ENCODE results near the gene IL24. TPM values are rescaled to one million over a fixed set of nuclear protein-coding genes. Genes with fewer than 3 reads are reported as not detected.

Gene IL24
- total and polyA plus RNA-seq, 7 experiments from 2014 or later: 0.51 to 28.4 (median 27.9) TPM; not detected in 4

DNA sequence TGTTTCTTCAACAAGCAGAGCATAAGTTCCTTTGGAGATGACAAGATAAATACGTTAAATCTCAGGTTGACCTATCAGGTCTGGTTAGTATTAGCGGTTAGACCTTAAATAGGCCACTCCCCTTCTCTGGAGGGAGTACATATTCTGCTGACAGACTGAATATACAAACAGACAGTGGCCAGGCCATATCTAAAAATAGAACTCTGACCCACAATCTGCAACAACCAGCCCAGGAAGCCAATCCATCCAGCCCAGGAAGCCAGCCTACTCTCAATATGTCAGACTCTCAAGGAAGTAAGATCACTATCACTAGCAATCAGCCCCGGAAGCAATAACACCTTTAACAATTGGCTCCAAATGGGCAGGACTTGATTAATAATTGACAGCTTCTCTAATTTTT lies 25.1 kb upstream of the IL24 start:
- H3K4me1 Mint-ChIP-seq: peaks cover 0 to 7% (median 0%) of the 10 kb centered on the region in 7 donors
- H3K27me3 Mint-ChIP-seq: peaks cover 0 to 23% (median 0%) of the 10 kb centered on the region in 5 donors
- CTCF ChIA-PET: interaction anchor here (1.5 to 2.3 kb wide), 2 partner anchors 8 to 40 kb away, joined by 3 to 13 read pairs; no protein-coding TSS in a partner anchor
- H3K36me3 Mint-ChIP-seq: peaks cover 12 to 34% (median 26%) of the 10 kb centered on the region in 5 donors
- intact Hi-C loops (cut with micrococcal nuclease): no loop called here
- Histone ChIP-seq H3K9me3 (ENCODE audit: control insufficient read depth in 2 of 3, low read length in 3 of 3) (peaks cover 0 to 6% (median 0%) of the 10 kb centered on the region in 3 experiments), H3K4me1 (ENCODE audit: control insufficient read depth in 2 of 2, insufficient read depth in 2 of 2, low read length in 2 of 2) (no peaks in the 10 kb centered on the region), H3K27ac (ENCODE audit: low read depth, low read length) (no peak overlapping the region), H3K36me3 (ENCODE audit: control insufficient read depth in 2 of 3, insufficient read depth in 3 of 3, low read length in 3 of 3) (no peaks in the 10 kb centered on the region), H3K27me3 (ENCODE audit: control insufficient read depth in 2 of 2, insufficient read depth in 2 of 2, low read length in 2 of 2) (peaks cover 0 to 2% of the 10 kb centered on the region in 2 donors), H3K4me3 (ENCODE audit: low read length) (no peak overlapping the region)
- H3K9me3 Mint-ChIP-seq: peaks cover 0 to 43% (median 8%) of the 10 kb centered on the region in 11 donors
- no peak for DNase-seq
- H3K4me3 Mint-ChIP-seq: no peak overlapping the region
- no peak for ATAC-seq
- H3K27ac Mint-ChIP-seq: no peak overlapping the region
- POLR2A ChIA-PET: interaction anchor here (0.6 to 1.5 kb wide), 6 partner anchors 13 to 49 kb away, joined by 3 to 8 read pairs (median 4); no protein-coding TSS in a partner anchor

DNA sequence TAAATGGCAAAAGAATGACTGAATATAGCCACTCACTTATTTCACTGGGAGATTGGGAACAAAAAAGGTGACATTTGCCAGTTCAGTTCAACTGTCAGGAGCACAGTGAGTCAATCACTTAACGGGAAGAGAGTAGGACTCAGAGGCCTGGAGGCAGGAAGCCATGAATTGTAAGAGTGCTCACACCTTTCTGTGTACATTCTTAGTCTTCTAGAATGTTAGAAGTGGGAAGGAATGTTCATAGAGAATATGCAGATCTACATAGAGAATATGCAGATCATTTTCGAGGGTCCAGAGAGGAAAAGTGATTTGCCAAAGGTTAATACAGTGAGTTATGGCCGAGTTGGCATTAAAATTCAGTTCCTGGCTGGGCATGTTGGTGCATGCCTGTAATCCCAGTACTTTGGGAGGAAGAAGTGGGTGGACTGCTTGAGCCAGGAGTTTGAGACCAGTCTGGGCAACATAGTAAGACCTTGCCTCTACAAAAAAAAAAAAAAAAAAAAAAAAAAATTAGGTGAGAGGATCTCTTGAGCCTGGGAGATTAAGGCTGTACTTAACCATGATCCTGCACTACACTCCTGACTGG lies 23.5 kb upstream of the IL24 start:
- H3K36me3 ChIP-seq (ENCODE audit: control insufficient read depth in 2 of 3, insufficient read depth in 3 of 3, low read length in 3 of 3): no peaks in the 10 kb centered on the region
- Mint-ChIP-seq H3K4me1 (peaks cover 0 to 7% (median 0%) of the 10 kb centered on the region in 7 donors), H3K9me3 (peaks cover 3 to 59% (median 21%) of the 10 kb centered on the region in 11 donors), H3K4me3 (no peak overlapping the region), H3K36me3 (peaks cover 17 to 46% (median 30%) of the 10 kb centered on the region in 5 donors), H3K27me3 (peaks cover 0 to 12% (median 0%) of the 10 kb centered on the region in 5 donors), H3K27ac (no peak overlapping the region)
- intact Hi-C loops (cut with micrococcal nuclease): no loop called here
- H3K9me3 ChIP-seq (ENCODE audit: control insufficient read depth in 2 of 3, low read length in 3 of 3): peaks cover 0 to 20% (median 8%) of the 10 kb centered on the region in 3 experiments
- ChIA-PET POLR2A (interaction anchor here (1.2 to 1.5 kb wide), 2 partner anchors 15 to 38 kb away, joined by 3 read pairs; no protein-coding TSS in a partner anchor), CTCF (interaction anchor here (1.1 to 3.6 kb wide), 5 partner anchors 39 to 109 kb away, joined by 3 to 16 read pairs (median 5); no protein-coding TSS in a partner anchor)
- ATAC-seq: no peak
- H3K27me3 ChIP-seq (ENCODE audit: control insufficient read depth in 2 of 2, insufficient read depth in 2 of 2, low read length in 2 of 2): peaks cover 0 to 2% of the 10 kb centered on the region in 2 donors
- H3K4me1 ChIP-seq (ENCODE audit: control insufficient read depth in 2 of 2, insufficient read depth in 2 of 2, low read length in 2 of 2): no peaks in the 10 kb centered on the region
- no peak for DNase-seq
- H3K27ac ChIP-seq (ENCODE audit: low read depth, low read length): no peak overlapping the region
- no peak overlapping the region for H3K4me3 ChIP-seq (ENCODE audit: low read length)

DNA sequence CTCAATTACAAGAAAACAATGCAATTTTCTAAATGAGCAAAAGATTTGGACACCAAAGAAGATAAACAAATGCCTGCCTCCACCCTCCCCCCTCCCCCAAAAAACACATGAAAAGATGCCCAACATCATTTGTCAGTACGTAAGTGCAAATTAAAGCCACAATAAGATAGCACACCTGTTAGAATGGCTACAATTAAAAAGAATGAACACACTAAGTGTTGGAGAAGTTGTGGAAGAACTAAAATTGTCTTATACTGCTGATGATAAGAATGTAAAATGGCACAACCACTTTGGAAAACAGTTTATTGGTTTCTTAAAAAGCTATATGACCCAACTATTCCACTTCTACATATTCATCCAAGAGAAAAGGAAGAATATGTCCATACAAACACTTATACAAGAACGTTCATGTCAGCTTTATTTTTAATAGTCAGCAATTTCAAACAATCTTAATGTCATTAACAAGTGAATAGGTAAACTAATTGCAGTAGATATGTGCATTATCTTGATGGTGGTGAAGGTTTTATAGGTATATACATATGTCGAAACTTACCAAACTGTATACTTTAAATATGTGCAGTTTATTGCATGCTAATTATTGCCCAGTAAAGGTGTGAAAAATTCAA lies 21.4 kb upstream of the IL24 start:
- H3K4me3 ChIP-seq (ENCODE audit: low read length): no peak overlapping the region
- no peak overlapping the region for H3K27ac ChIP-seq (ENCODE audit: low read depth, low read length)
- H3K27me3 Mint-ChIP-seq: peaks cover 0 to 2% (median 0%) of the 10 kb centered on the region in 5 donors
- DNase-seq (no peak), ATAC-seq (no peak)
- peaks cover 17 to 56% (median 30%) of the 10 kb centered on the region in 5 donors for H3K36me3 Mint-ChIP-seq
- H3K4me1 Mint-ChIP-seq: peaks cover 0 to 6% (median 0%) of the 10 kb centered on the region in 7 donors
- H3K9me3 ChIP-seq (ENCODE audit: control insufficient read depth in 2 of 3, low read length in 3 of 3): peaks cover 0 to 20% (median 8%) of the 10 kb centered on the region in 3 experiments
- intact Hi-C loops (cut with micrococcal nuclease): no loop called here
- H3K4me3 Mint-ChIP-seq: no peak overlapping the region
- H3K4me1 ChIP-seq (ENCODE audit: control insufficient read depth in 2 of 2, insufficient read depth in 2 of 2, low read length in 2 of 2): no peaks in the 10 kb centered on the region
- H3K36me3 ChIP-seq (ENCODE audit: control insufficient read depth in 2 of 3, insufficient read depth in 3 of 3, low read length in 3 of 3): no peaks in the 10 kb centered on the region
- no peak overlapping the region for H3K27ac Mint-ChIP-seq
- ChIA-PET CTCF (interaction anchor here (3.6 kb wide), 1 partner anchor 37 kb away, joined by 16 read pairs; no protein-coding TSS in a partner anchor), POLR2A (interaction anchor here (0.8 kb wide), 1 partner anchor 9 kb away, joined by 3 read pairs; no protein-coding TSS in a partner anchor)
- H3K9me3 Mint-ChIP-seq: peaks cover 3 to 71% (median 27%) of the 10 kb centered on the region in 11 donors
- H3K27me3 ChIP-seq (ENCODE audit: control insufficient read depth in 2 of 2, insufficient read depth in 2 of 2, low read length in 2 of 2): no peaks in the 10 kb centered on the region

DNA sequence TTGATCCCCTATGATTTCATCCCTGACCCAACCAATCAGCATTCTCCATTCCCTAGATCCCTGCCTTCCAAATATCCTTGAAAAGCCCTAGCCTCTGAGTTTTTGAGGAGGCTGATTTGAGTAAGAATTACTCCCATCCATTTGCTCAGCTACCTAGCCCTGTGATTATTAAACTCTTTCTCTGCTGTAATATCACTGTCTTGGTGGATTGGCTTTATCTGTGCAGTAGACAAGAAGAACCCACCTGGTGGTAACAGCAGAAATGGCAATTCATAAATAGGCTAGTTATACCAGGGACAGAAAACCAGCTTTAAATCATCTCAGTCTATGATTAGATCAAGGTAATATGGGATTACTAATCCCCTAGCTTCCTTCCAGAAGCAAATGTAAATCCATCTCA lies 18.8 kb upstream of the IL24 start:
- POLR2A ChIA-PET: interaction anchor here (0.5 to 1.8 kb wide), 5 partner anchors 8 to 24 kb away, joined by 3 to 6 read pairs (median 4); no protein-coding TSS in a partner anchor
- intact Hi-C loops (cut with micrococcal nuclease): no loop called here
- no peak overlapping the region for H3K27ac Mint-ChIP-seq

DNA sequence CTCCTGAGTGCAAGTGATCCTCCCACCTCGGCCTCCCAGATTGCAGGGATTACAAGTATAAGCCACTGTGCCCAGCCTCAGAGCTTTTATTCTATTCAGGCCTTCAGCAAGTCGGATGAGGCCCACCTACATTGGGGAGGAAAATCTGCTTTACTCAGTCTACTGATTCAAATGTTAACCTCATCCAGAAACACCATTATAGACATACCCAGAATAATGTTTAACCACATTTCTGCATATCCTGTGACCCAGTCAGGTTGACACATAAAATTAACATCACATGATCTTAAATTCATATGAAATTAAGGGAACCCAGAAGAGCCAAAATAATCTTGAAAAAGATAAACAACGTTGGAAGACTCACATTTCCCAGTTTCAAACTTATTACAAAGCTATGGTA lies 16.9 kb upstream of the IL24 start:
- Histone ChIP-seq H3K4me1 (ENCODE audit: control insufficient read depth in 2 of 2, insufficient read depth in 2 of 2, low read length in 2 of 2) (no peaks in the 10 kb centered on the region), H3K9me3 (ENCODE audit: control insufficient read depth in 2 of 3, low read length in 3 of 3) (peaks cover 0 to 14% (median 8%) of the 10 kb centered on the region in 3 experiments), H3K36me3 (ENCODE audit: control insufficient read depth in 2 of 3, insufficient read depth in 3 of 3, low read length in 3 of 3) (no peaks in the 10 kb centered on the region), H3K27ac (ENCODE audit: low read depth, low read length) (no peak overlapping the region), H3K4me3 (ENCODE audit: low read length) (no peak overlapping the region), H3K27me3 (ENCODE audit: control insufficient read depth in 2 of 2, insufficient read depth in 2 of 2, low read length in 2 of 2) (no peaks in the 10 kb centered on the region)
- ATAC-seq (no peak), DNase-seq (no peak)
- CTCF ChIA-PET: interaction anchor here (0.6 to 1.7 kb wide), 4 partner anchors 9 to 49 kb away, joined by 3 read pairs; no protein-coding TSS in a partner anchor
- Mint-ChIP-seq H3K36me3 (peaks cover 12 to 36% (median 17%) of the 10 kb centered on the region in 5 donors), H3K9me3 (peaks cover 0 to 45% (median 22%) of the 10 kb centered on the region in 11 donors), H3K27ac (no peak overlapping the region), H3K4me1 (peaks cover 0 to 3% (median 0%) of the 10 kb centered on the region in 7 donors), H3K4me3 (no peak overlapping the region), H3K27me3 (peaks cover 0 to 7% (median 0%) of the 10 kb centered on the region in 5 donors)
- intact Hi-C loops (cut with micrococcal nuclease): no loop called here
- POLR2A ChIA-PET: interaction anchor here (0.8 to 2.2 kb wide), 3 partner anchors 10 to 78 kb away, joined by 3 to 5 read pairs (median 4); no protein-coding TSS in a partner anchor

More for the DNA sequence above, 18.8 kb upstream of the IL24 start:
- Histone ChIP-seq H3K27me3 (ENCODE audit: control insufficient read depth in 2 of 2, insufficient read depth in 2 of 2, low read length in 2 of 2) (no peaks in the 10 kb centered on the region), H3K27ac (ENCODE audit: low read depth, low read length) (no peak overlapping the region), H3K4me3 (ENCODE audit: low read length) (no peak overlapping the region), H3K4me1 (ENCODE audit: control insufficient read depth in 2 of 2, insufficient read depth in 2 of 2, low read length in 2 of 2) (no peaks in the 10 kb centered on the region), H3K36me3 (ENCODE audit: control insufficient read depth in 2 of 3, insufficient read depth in 3 of 3, low read length in 3 of 3) (no peaks in the 10 kb centered on the region), H3K9me3 (ENCODE audit: control insufficient read depth in 2 of 3, low read length in 3 of 3) (peaks cover 0 to 14% (median 8%) of the 10 kb centered on the region in 3 experiments)
- Mint-ChIP-seq H3K27me3 (peaks cover 0 to 6% (median 0%) of the 10 kb centered on the region in 5 donors), H3K36me3 (peaks cover 17 to 43% (median 21%) of the 10 kb centered on the region in 5 donors), H3K9me3 (peaks cover 0 to 52% (median 22%) of the 10 kb centered on the region in 11 donors), H3K4me1 (peaks cover 0 to 3% (median 0%) of the 10 kb centered on the region in 7 donors), H3K4me3 (no peak overlapping the region)
- CTCF ChIA-PET: interaction anchor here (1.0 kb wide), 1 partner anchor 103 kb away, joined by 3 read pairs; no protein-coding TSS in a partner anchor
- DNase-seq (no peak), ATAC-seq (no peak)

DNA sequence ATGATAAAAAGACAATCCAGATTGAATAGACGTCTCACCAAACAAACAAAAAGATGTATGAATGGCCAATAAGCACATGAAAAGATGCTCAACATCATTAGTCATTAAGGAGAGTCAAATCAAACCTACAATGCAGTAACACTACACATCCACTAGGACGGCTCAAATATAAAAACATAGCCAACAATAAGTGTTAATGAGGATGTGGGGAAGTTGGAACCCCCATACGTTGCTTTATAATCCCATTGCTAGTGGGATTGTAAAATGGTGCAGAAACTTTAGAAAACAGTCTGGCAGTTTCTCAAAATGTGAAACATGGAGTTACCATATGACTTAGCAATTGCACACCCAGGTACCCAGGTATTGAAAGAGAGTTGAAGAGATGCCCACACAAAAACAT lies 14.7 kb upstream of the IL24 start:
- peaks cover 0 to 12% (median 0%) of the 10 kb centered on the region in 5 donors for H3K27me3 Mint-ChIP-seq
- Histone ChIP-seq H3K9me3 (ENCODE audit: control insufficient read depth in 2 of 3, low read length in 3 of 3) (peaks cover 0 to 11% (median 8%) of the 10 kb centered on the region in 3 experiments), H3K36me3 (ENCODE audit: control insufficient read depth in 2 of 3, insufficient read depth in 3 of 3, low read length in 3 of 3) (no peaks in the 10 kb centered on the region), H3K27me3 (ENCODE audit: control insufficient read depth in 2 of 2, insufficient read depth in 2 of 2, low read length in 2 of 2) (no peaks in the 10 kb centered on the region), H3K4me1 (ENCODE audit: control insufficient read depth in 2 of 2, insufficient read depth in 2 of 2, low read length in 2 of 2) (no peaks in the 10 kb centered on the region), H3K27ac (ENCODE audit: low read depth, low read length) (no peak overlapping the region), H3K4me3 (ENCODE audit: low read length) (no peak overlapping the region)
- CTCF ChIA-PET: interaction anchor here (0.8 to 2.6 kb wide), 3 partner anchors 24 to 152 kb away, joined by 3 to 7 read pairs (median 3); no protein-coding TSS in a partner anchor
- no peak for DNase-seq
- H3K27ac Mint-ChIP-seq: no peak overlapping the region
- H3K9me3 Mint-ChIP-seq: peaks cover 0 to 23% (median 13%) of the 10 kb centered on the region in 11 donors
- ATAC-seq: no peak
- no peak overlapping the region for H3K4me3 Mint-ChIP-seq
- peaks cover 0 to 5% (median 0%) of the 10 kb centered on the region in 7 donors for H3K4me1 Mint-ChIP-seq
- POLR2A ChIA-PET: interaction anchor here (1.2 to 2.7 kb wide), 2 partner anchors 18 to 39 kb away, joined by 3 to 15 read pairs; partner anchors contain the start of gene FCMR
- peaks cover 5 to 19% (median 11%) of the 10 kb centered on the region in 5 donors for H3K36me3 Mint-ChIP-seq
- intact Hi-C loops (cut with micrococcal nuclease): no loop called here

Measured in naive thymus-derived CD4-positive, alpha-beta T cell (primary cell).